ENCODE data around the gene WDR4. TPM values are rescaled to one million over a fixed set of nuclear protein-coding genes. Genes with fewer than 3 reads are reported as not detected.

The WDR4 gene
- total and polyA plus RNA-seq, 2 of the 4 experiments (the other 2 are of a cell fraction): 11.3 to 20.8 TPM

- Histone ChIP-seq H2BK20ac (ENCODE audit: low read depth, low read length) (no peak overlapping the region), H3K4me3 (ENCODE audit: insufficient read depth, low read depth, low read length) (no peak overlapping the region), H4K8ac (ENCODE audit: low read depth in 2 of 2, low read length in 2 of 2) (no peak overlapping the region), H2BK15ac (ENCODE audit: low read depth, low read length) (no peak overlapping the region), H4K20me1 (ENCODE audit: insufficient read depth, low read length) (peaks cover 9% of the 10 kb centered on the region), H2BK5ac (ENCODE audit: low read depth, low read length, poor library complexity, severe bottlenecking) (no peak overlapping the region), H4K5ac (ENCODE audit: low read depth, low read length) (no peak overlapping the region), H3K27me3 (ENCODE audit: control insufficient read depth, insufficient read depth, low read length) (no peaks in the 10 kb centered on the region), H3K4ac (ENCODE audit: low read depth, low read length) (no peak overlapping the region), H3K4me1 (ENCODE audit: control insufficient read depth, insufficient read depth, low read length) (no peaks in the 10 kb centered on the region), H3K27ac (ENCODE audit: insufficient read depth, low read length) (no peak overlapping the region), H3K56ac (ENCODE audit: extremely low read depth, insufficient read depth, low read length) (no peak overlapping the region), H3K9ac (ENCODE audit: low read depth, low read length) (no peak overlapping the region), H2BK120ac (ENCODE audit: low read depth, low read length) (no peak overlapping the region), H3K36me3 (ENCODE audit: control insufficient read depth, insufficient read depth, low read length) (peaks cover 70% of the 10 kb centered on the region), H4K91ac (ENCODE audit: insufficient read depth, low read depth, low read length) (no peak overlapping the region), H3K9me1 (ENCODE audit: insufficient read depth, low read length) (no peaks in the 10 kb centered on the region), H3K4me2 (ENCODE audit: low read depth, low read length) (no peak overlapping the region), H3K14ac (replicated peaks; ENCODE audit: low read depth, low read length) (no peak overlapping the region), H2AK9ac (replicated peaks; ENCODE audit: low read depth, low read length, poor library complexity) (no peak overlapping the region), H3K9me3 (ENCODE audit: control insufficient read depth, insufficient read depth, low read length) (no peaks in the 10 kb centered on the region), H2AFZ (replicated peaks; ENCODE audit: low read length, poor library complexity) (no peak overlapping the region), H3K23ac (ENCODE audit: low read depth, low read length) (no peak overlapping the region), H2AK5ac (ENCODE audit: low read depth, low read length) (no peak overlapping the region), H3K79me1 (ENCODE audit: low read depth in 1 of 2, low read length in 2 of 2) (peaks cover 6 to 7% of the 10 kb centered on the region in 2 experiments; a peak in 2 of 4 replicates), H3K18ac (ENCODE audit: low read depth, low read length) (no peak overlapping the region)
- intact Hi-C loops (cut with micrococcal nuclease) (no loop called here), in situ Hi-C loops (cut with MboI; ENCODE audit: low sequenced_read_pairs) (loop anchor here (25.0 kb wide), 1 partner anchor 91 kb away; no protein-coding TSS in a partner anchor), dilution Hi-C loops (cut with HindIII; ENCODE audit: low sequenced_read_pairs, unreplicated experiment) (no loop called here)
- no peak for ATAC-seq (ENCODE audit: low read depth)
- BruUV-seq (replicated peaks): no TSS peak
- WGBS, 2 experiments (ENCODE audit: extremely low coverage in 2 of 2, insufficient read length in 1 of 2): 95% methylated on average over 16 of the region's 20 CpGs; no CpG with 5 or more reads in 1 of the 2 experiments
- no peak for TF ChIP-seq SMC3 (IDR thresholded peaks at IDR 0.05; ENCODE audit: low read depth, low read length)
- TF ChIP-seq POLR2A (IDR thresholded peaks at IDR 0.05; ENCODE audit: low read depth, low read length): no peak
- DNase-seq: no peak
- POLR2A ChIA-PET (ENCODE audit: unreplicated experiment): no interaction called here
- CTCF ChIA-PET: no interaction called here
Measured at GRCh38 chr21:42853621-42854020, 25.7 kb downstream of the WDR4 start.
